Natural killer cell treated with Interleukin-12 subunit alpha and Interleukin-12 subunit beta and Interleukin-15 and Interleukin-18, amount 100 ng/mL, for 72 hours (primary cell): ENCODE data around the gene NEURL1B. TPM values are rescaled to one million over a fixed set of nuclear protein-coding genes. Genes with fewer than 3 reads are reported as not detected.
A peak's percentile ranks its signal among the peaks of the same experiment; 100 is the strongest.

Source experiments
- ATAC-seq, 2 donors: fragments of 150-1000 bp; cut with Tn5 transposase in 1 of 2; sonication (Bioruptor Pico), chemical (Tn5 transposase) in 1 of 2; 2 replicates each; pipeline ENCODE4 v1.10.0; 2021
- DNase-seq: peaks from one replicate; pipeline ENCODE4 v3.0.0; 2022; ENCODE audit warnings: low spot score
- H3K27ac Mint-ChIP-seq, 2 donors: 1 replicate in 1 of 2; 2 replicates in 1 of 2; pipeline ENCODE4 v1.8.0; 2022; ENCODE audit warnings: mixed read lengths in 2 of 2, mild to moderate bottlenecking in 1 of 2, moderate library complexity in 1 of 2
- H3K27me3 Mint-ChIP-seq, 2 donors: 1 replicate in 1 of 2; 2 replicates in 1 of 2; pipeline ENCODE4 v1.8.0; 2022; ENCODE audit warnings: mixed read lengths in 2 of 2
- H3K36me3 Mint-ChIP-seq: one replicate; pipeline ENCODE4 v1.8.0; 2022; ENCODE audit warnings: mixed read lengths
- H3K4me1 Mint-ChIP-seq, 2 donors: 1 replicate in 1 of 2; 2 replicates in 1 of 2; pipeline ENCODE4 v1.8.0; 2022; ENCODE audit warnings: low read depth in 2 of 2, mixed read lengths in 2 of 2, mild to moderate bottlenecking in 1 of 2
- H3K4me3 Mint-ChIP-seq: one replicate; pipeline ENCODE4 v1.8.0; 2022; ENCODE audit warnings: mixed read lengths
- H3K9me3 Mint-ChIP-seq: 2 replicates; pipeline ENCODE4 v1.8.0; 2022; ENCODE audit warnings: mixed read lengths
- total RNA-seq, 2 donors: library from RNA; stranded (reverse); gene quantifications; one replicate each; pipeline ENCODE4 v1.2.3, GENCODE V29; 2022

Gene NEURL1B
- under 1 TPM; 0.14 to 0.36 TPM for total RNA-seq

DNA sequence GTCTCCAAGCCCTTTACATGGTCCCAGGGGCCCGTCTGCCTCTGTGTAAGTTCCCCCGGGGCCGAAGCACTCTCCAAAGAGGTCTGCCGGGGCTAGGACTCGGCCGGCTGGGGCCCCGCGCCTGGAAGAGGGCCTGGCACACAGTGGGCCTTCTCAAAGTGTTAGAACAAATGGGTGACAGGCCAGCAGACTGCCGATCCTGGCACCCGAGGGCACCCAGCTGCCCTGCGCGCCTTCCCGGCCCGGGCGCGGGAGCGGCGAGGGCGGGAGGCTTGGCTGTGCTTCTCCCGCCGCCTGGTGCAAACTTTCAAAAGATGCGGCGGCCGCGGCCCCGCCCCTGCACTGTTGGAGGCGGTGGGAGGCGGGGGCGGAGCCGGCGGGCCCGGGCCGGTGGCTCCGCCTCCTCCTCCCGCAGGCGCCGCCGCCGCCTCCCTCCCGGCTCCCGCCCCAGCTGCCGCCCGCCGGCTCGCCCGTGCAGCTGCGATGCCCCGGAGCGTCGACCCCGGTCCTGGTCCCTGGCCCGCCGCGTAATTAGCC, at the start of gene NEURL1B:
TSS of gene NEURL1B (plus strand) at position 442 of the 537 bp plus-strand sequence. CDS start 144 bp downstream, outside the sequence.
- Mint-ChIP-seq H3K4me1 (peaks cover 5% of the 10 kb centered on the region in 2 donors), H3K27me3 (peaks cover 17 to 30% of the 10 kb centered on the region in 2 donors), H3K9me3 (no peaks in the 10 kb centered on the region)

DNA sequence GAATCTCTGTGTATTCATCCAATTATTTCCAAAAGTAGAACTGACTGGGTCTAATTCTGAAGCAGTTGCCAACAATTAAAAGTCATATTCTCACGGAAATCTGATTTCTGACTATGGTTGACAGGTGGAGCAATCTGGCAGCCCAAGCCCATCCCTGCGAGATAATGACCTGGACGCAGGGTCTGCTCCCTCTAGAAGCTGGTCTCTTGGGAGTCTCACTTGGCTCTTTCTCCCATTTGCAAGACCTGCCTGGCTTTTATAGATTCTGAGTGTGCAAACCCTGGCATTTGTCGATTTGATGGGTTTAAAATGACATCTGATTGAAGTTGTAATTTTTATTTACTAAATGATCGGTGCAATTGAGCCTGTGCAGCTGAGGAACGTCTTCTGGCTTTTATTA, 49.4 kb upstream of the NEURL1B start:
- Mint-ChIP-seq H3K27ac (no peak overlapping the region), H3K4me1 (no peaks in the 10 kb centered on the region), H3K27me3 (peaks cover 2 to 8% of the 10 kb centered on the region in 2 donors), H3K9me3 (no peaks in the 10 kb centered on the region), H3K36me3 (no peaks in the 10 kb centered on the region), H3K4me3 (no peak overlapping the region)
- no peak for ATAC-seq
- DNase-seq = no peak

More for the DNA sequence above, at the start of gene NEURL1B:
- DNase-seq (peak; percentile 67), ATAC-seq (peak; percentile 86 to 91)
- Mint-ChIP-seq H3K4me3 (peak within 1 kb of the TSS; percentile 65), H3K27ac (no peak within 1 kb of the TSS), H3K36me3 (no peaks in the 10 kb centered on the region)

- H3K4me3 Mint-ChIP-seq = no peak overlapping the region
- H3K9me3 Mint-ChIP-seq = no peaks in the 10 kb centered on the region
- no peaks in the 10 kb centered on the region for H3K36me3 Mint-ChIP-seq
- H3K27me3 Mint-ChIP-seq = peaks cover 2 to 13% of the 10 kb centered on the region in 2 donors
- no peak overlapping the region for H3K27ac Mint-ChIP-seq
- no peak for DNase-seq
- no peak for ATAC-seq
- no peaks in the 10 kb centered on the region for H3K4me1 Mint-ChIP-seq
Observed at GRCh38 chr5:172592881-172593280, 48.2 kb upstream of the NEURL1B start.

DNA sequence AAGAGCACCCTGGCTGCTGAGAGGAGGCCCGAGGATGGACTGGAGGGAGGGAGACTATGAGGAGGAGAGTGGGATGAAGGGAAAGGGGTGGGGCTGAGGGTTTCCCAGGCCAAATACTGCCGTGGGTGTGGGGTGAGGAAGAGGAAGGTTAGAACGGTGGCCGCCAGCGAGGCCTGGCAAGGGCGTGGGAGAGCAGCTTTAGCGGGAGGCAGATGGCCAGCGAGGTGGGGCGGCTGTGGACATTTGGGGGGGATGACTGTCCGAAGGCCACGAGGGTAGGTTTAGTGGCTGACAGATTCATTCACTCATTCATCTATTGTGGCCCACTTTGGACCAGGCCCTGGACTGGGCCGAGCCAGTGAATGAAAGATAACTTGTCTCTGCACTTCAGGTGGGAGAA, 47.8 kb upstream of the NEURL1B start:
- peaks cover 2 to 13% of the 10 kb centered on the region in 2 donors for H3K27me3 Mint-ChIP-seq
- H3K36me3 Mint-ChIP-seq = no peaks in the 10 kb centered on the region
- H3K4me3 Mint-ChIP-seq = no peak overlapping the region
- H3K9me3 Mint-ChIP-seq = no peaks in the 10 kb centered on the region
- ATAC-seq = no peak
- no peak for DNase-seq
- H3K4me1 Mint-ChIP-seq = no peaks in the 10 kb centered on the region
- H3K27ac Mint-ChIP-seq = no peak overlapping the region

- Mint-ChIP-seq H3K4me1 (no peaks in the 10 kb centered on the region), H3K9me3 (no peaks in the 10 kb centered on the region), H3K36me3 (no peaks in the 10 kb centered on the region), H3K27ac (no peak overlapping the region), H3K27me3 (peaks cover 2 to 13% of the 10 kb centered on the region in 2 donors), H3K4me3 (no peak overlapping the region)
- ATAC-seq (no peak), DNase-seq (no peak)
Observed at GRCh38 chr5:172593721-172594235, 47.3 kb upstream of the NEURL1B start.

- no peak overlapping the region for H3K27ac Mint-ChIP-seq
- no peaks in the 10 kb centered on the region for H3K36me3 Mint-ChIP-seq
- H3K9me3 Mint-ChIP-seq = no peaks in the 10 kb centered on the region
Observed at GRCh38 chr5:172594431-172594830, 46.6 kb upstream of the NEURL1B start.

DNA sequence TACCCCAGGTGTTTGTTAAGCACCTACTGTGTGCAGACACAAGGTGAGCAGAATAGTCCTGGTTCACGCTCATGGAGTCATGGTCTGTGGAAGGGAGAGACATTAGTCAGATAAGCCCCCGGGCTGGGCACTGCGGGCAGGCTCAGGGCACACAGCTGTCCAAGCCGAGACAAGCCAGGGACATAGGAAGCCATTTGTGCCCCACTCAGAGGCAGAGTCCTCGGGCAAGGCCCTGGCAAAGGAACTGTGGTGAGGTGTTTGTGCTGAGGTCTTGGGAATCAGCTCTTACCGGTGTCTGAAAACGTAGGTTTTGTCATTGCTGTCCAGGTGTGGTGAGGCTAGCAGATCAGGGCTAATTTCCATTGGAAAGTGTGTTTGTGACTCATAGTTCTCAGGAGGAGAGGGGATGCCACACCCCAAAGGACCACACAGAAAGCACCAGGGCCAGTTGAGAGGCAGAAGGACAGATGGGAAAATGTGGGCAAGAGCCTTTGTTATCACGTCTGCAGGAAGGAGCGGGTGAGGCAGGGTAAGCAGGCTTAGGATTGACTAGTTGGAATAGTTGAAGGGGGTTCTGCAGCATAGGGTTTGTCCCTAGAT, 46.1 kb upstream of the NEURL1B start:
- H3K36me3 Mint-ChIP-seq = no peaks in the 10 kb centered on the region
- H3K4me1 Mint-ChIP-seq = no peaks in the 10 kb centered on the region
- H3K27me3 Mint-ChIP-seq = peaks cover 2 to 13% of the 10 kb centered on the region in 2 donors
- no peak for DNase-seq
- H3K4me3 Mint-ChIP-seq = no peak overlapping the region
- H3K9me3 Mint-ChIP-seq = no peaks in the 10 kb centered on the region
- H3K27ac Mint-ChIP-seq = no peak overlapping the region
- peak; percentile 2 to 10 for ATAC-seq

More at GRCh38 chr5:172594431-172594830, 46.6 kb upstream of the NEURL1B start:
- ATAC-seq (peak in 1 of 2 donors; percentile 2), DNase-seq (no peak)
- H3K27me3 Mint-ChIP-seq = peaks cover 2 to 13% of the 10 kb centered on the region in 2 donors
- no peaks in the 10 kb centered on the region for H3K4me1 Mint-ChIP-seq
- H3K4me3 Mint-ChIP-seq = no peak overlapping the region

DNA sequence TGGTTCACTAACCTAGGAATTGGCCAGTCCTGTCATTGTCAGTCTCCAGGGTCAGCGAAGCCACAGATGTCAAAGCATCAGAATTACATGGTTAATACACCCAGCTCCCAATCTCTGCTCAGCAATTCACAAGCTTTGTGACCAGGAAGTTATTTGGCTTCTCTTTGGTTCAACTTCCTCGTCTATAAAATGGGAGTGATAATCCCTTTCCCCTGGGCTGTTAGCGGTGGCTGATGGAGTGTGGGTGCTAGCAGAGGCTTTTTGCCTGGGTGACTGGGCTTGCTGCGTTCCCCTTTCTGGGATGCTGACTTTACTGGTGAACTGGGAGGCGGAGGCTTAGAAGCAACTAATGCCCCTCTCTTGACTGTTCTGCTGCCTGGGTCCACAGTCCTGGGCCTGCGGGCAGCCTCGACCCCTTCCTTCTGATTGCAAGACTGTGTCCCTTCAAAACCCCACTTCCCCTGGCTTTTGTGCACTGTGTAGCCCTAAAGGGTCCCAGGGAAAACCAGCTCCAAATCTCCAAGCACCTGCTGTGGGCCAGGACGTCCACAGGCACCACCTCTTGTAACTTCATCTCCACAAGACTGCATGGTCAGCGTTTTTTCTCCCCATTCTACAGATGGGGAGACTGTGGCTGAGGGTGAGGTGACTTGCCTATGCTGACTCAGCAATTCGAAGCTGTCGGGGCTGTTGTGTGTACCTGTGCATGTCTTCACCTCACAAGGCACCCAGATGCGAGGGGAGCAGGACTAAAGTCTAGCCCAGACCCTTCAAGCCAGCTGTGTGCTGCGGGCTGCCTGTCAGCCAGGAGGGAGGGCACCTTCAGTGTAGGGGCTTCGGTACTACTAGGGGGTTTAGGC, 45.2 kb upstream of the NEURL1B start:
- H3K9me3 Mint-ChIP-seq = no peaks in the 10 kb centered on the region
- ATAC-seq (no peak), DNase-seq (no peak)
- H3K27me3 Mint-ChIP-seq = peaks cover 2 to 13% of the 10 kb centered on the region in 2 donors
- no peaks in the 10 kb centered on the region for H3K4me1 Mint-ChIP-seq
- H3K27ac Mint-ChIP-seq = no peak overlapping the region
- H3K36me3 Mint-ChIP-seq = no peaks in the 10 kb centered on the region
- H3K4me3 Mint-ChIP-seq = no peak overlapping the region

DNA sequence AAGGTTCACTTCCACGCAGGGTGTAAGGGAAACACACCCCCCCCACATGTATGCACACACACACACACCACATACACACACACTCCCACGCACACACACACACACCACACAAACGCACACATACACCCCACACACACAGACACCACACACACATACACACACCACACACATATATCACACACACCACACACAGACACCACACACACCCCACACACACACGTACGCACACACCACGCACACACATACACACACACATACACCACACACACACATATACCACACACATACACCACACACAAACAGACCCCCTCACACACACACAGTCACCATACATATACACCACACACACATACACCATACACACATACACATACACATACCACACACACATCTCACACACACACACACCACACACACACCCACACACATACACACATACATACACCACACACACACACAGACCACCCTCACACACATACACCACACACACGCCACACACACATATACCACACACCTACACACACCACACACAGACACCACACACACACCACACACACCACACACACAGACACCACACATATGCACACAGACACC, 44.3 kb upstream of the NEURL1B start:
- no peak for DNase-seq
- Mint-ChIP-seq H3K36me3 (no peaks in the 10 kb centered on the region), H3K4me1 (no peaks in the 10 kb centered on the region), H3K9me3 (no peaks in the 10 kb centered on the region), H3K4me3 (no peak overlapping the region), H3K27me3 (peaks cover 0 to 8% of the 10 kb centered on the region in 2 donors), H3K27ac (no peak overlapping the region)
- peak; percentile 3 to 8 for ATAC-seq

DNA sequence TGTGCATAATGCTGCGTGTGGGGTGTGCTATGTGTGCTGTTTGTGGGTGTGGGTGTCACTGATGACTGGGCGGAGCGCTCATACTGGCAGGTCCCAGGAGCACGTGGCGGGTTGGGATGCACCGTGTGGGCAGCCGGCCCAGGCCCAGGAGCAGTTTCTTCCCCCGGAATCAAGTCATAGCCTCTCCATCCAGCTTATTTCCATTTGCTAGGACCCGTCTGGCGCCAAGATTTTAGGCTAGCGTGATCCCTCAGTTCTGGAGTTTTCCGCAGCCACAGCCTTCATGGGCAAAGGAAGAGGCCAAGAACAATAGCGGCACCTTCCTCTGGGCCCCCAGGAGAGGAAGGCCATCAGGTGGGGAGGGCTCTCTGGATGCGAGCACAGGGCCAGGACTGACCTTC, 43.3 kb upstream of the NEURL1B start:
- Mint-ChIP-seq H3K27ac (no peak overlapping the region), H3K36me3 (no peaks in the 10 kb centered on the region), H3K9me3 (no peaks in the 10 kb centered on the region), H3K27me3 (peaks cover 0 to 8% of the 10 kb centered on the region in 2 donors), H3K4me1 (no peaks in the 10 kb centered on the region), H3K4me3 (no peak overlapping the region)
- ATAC-seq (no peak), DNase-seq (no peak)

GRCh38 chr5:172598251-172599203, 42.5 kb upstream of the NEURL1B start:
- Mint-ChIP-seq H3K27me3 (peaks cover 3 to 15% of the 10 kb centered on the region in 2 donors), H3K9me3 (no peaks in the 10 kb centered on the region), H3K36me3 (no peaks in the 10 kb centered on the region), H3K4me1 (no peaks in the 10 kb centered on the region), H3K27ac (no peak overlapping the region), H3K4me3 (no peak overlapping the region)
- DNase-seq (no peak), ATAC-seq (no peak)

GRCh38 chr5:172599204-172599567, 41.9 kb upstream of the NEURL1B start:
- Mint-ChIP-seq H3K9me3 (no peaks in the 10 kb centered on the region), H3K27me3 (peaks cover 3 to 19% of the 10 kb centered on the region in 2 donors), H3K36me3 (no peaks in the 10 kb centered on the region), H3K27ac (no peak overlapping the region), H3K4me3 (no peak overlapping the region), H3K4me1 (no peaks in the 10 kb centered on the region)
- ATAC-seq (no peak), DNase-seq (no peak)

DNA sequence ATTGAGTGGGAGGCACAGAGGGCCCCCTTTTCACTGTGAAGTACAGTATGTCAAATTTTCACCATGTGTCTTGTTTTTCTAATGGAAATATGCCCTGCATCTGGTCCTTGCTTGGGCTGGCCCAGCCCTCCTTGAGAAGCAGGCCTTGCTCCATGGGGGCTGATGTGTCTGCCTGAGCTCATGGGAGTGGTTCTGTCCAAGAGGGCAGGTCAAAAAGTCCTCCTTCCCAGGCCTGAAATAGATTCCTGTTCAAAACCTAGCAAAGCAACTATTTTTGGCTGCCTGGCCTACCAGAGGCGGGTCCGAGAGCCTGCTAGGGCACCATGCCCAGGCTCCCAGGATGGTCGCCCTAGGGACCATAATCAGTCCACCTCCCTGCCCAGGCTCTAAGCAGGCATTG, 40.5 kb upstream of the NEURL1B start:
- H3K4me3 Mint-ChIP-seq = no peak overlapping the region
- H3K27me3 Mint-ChIP-seq = peaks cover 3 to 22% of the 10 kb centered on the region in 2 donors
- no peaks in the 10 kb centered on the region for H3K4me1 Mint-ChIP-seq
- no peaks in the 10 kb centered on the region for H3K9me3 Mint-ChIP-seq
- ATAC-seq = no peak
- no peaks in the 10 kb centered on the region for H3K36me3 Mint-ChIP-seq
- no peak for DNase-seq
- no peak overlapping the region for H3K27ac Mint-ChIP-seq
